IMR-90 (cell line): ENCODE data around the gene DLL1.

ENCODE experiments used
- BHLHE40 ChIP-seq: fragments of 150-350 bp; IDR thresholded peaks from 2 replicates; pipeline ENCODE4 v1.6.1; 2016; ENCODE audit warnings: mild to moderate bottlenecking, low read depth, low read length
- CHD1 ChIP-seq: IDR thresholded peaks from 2 replicates; pipeline ENCODE4 v1.6.1; 2012; ENCODE audit warnings: low read depth, low read length, improper control_type of control experiment
- MAFK ChIP-seq: IDR thresholded peaks from 2 replicates; pipeline ENCODE4 v1.6.1; 2012; ENCODE audit warnings: low read depth, low read length, improper control_type of control experiment
- MAZ ChIP-seq: IDR thresholded peaks from 2 replicates; pipeline ENCODE4 v1.6.1; 2012; ENCODE audit warnings: low read depth, mild to moderate bottlenecking, low read length, improper control_type of control experiment, moderate library complexity, borderline replicate concordance
- POLR2A ChIP-seq: IDR thresholded peaks from 2 replicates; pipeline ENCODE4 v1.6.1; 2012; ENCODE audit warnings: mild to moderate bottlenecking, low read depth, low read length
- RFX5 ChIP-seq: IDR thresholded peaks from 2 replicates; pipeline ENCODE4 v1.8.0; 2012; ENCODE audit warnings: low read depth, mild to moderate bottlenecking, low read length, moderate library complexity
- SMC3 ChIP-seq: fragments of 150-350 bp; IDR thresholded peaks from 2 replicates; pipeline ENCODE4 v1.6.1; 2016; ENCODE audit warnings: low read depth, mild to moderate bottlenecking, antibody characterized with exemption, low read length, moderate library complexity
- TF ChIP-seq, protein P1 (sequence below): fragments of 150-350 bp; IDR thresholded peaks from 2 replicates; pipeline ENCODE4 v1.6.1; 2016; ENCODE audit warnings: low read depth, mild to moderate bottlenecking, low read length, moderate library complexity, borderline replicate concordance
- TF ChIP-seq, protein P2 (sequence below): conservative IDR thresholded peaks from 2 replicates; pipeline ENCODE4 v1.5.1; 2012; ENCODE audit warnings: mild to moderate bottlenecking, low read depth, low read length, improper control_type of control experiment
- TF ChIP-seq, protein P3 (sequence below): fragments of 150-350 bp; IDR thresholded peaks from 2 replicates; pipeline ENCODE4 v1.6.1; 2017; ENCODE audit warnings: mild to moderate bottlenecking, antibody characterized with exemption, low read length, low read depth

DNA sequence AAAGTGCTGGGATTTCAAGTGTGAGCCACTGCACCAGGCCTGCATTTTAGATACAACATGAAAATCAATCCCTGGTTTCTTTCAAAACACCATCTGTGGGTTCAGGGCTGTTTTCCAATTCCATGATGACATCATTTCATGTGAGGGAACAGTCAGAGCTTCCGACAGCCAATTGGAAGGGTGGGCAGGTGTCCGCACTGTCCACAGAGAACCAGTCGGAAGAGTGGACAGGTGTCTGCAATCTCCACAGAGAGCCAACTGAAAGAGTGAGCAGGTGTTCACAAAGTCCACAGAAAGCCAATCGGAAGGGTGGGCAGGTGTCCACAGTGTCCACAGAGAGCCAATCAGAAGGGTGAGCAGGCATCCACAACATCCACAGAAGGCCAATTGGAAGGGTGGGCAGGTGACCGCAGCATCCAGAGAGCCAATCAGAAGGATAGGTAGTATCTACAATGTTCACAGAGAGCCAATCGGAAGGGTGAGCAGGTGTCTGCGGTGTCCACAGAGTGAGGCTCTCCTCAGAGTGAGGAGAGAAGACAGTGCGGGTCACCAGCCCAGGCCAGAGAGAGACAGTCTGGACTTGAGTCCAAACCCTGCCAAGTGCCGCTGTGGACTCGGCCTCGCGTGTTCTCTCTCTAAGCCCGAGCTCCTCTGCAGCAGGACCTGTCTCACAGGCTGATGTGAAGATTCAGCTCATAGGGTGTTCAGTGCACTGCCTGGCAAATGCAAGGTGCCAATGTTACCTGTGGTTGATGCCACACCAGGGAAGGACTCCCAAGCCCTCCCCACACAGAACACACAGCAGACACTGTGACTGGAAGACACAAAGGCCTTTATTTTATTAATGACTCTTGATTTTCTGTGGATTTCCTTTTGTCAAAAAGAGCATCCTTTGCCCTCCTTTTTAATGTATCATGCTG, 57.3 kb downstream of the DLL1 start:
- TF ChIP-seq CHD1 (no peak), POLR2A (no peak), MAFK (no peak), MAZ (no peak), RFX5 (no peak), SMC3 (no peak), BHLHE40 (no peak)
- TF ChIP-seq, protein P1, sequence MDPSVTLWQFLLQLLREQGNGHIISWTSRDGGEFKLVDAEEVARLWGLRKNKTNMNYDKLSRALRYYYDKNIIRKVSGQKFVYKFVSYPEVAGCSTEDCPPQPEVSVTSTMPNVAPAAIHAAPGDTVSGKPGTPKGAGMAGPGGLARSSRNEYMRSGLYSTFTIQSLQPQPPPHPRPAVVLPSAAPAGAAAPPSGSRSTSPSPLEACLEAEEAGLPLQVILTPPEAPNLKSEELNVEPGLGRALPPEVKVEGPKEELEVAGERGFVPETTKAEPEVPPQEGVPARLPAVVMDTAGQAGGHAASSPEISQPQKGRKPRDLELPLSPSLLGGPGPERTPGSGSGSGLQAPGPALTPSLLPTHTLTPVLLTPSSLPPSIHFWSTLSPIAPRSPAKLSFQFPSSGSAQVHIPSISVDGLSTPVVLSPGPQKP: no peak
- TF ChIP-seq, protein P2, sequence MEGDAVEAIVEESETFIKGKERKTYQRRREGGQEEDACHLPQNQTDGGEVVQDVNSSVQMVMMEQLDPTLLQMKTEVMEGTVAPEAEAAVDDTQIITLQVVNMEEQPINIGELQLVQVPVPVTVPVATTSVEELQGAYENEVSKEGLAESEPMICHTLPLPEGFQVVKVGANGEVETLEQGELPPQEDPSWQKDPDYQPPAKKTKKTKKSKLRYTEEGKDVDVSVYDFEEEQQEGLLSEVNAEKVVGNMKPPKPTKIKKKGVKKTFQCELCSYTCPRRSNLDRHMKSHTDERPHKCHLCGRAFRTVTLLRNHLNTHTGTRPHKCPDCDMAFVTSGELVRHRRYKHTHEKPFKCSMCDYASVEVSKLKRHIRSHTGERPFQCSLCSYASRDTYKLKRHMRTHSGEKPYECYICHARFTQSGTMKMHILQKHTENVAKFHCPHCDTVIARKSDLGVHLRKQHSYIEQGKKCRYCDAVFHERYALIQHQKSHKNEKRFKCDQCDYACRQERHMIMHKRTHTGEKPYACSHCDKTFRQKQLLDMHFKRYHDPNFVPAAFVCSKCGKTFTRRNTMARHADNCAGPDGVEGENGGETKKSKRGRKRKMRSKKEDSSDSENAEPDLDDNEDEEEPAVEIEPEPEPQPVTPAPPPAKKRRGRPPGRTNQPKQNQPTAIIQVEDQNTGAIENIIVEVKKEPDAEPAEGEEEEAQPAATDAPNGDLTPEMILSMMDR: no peak
- TF ChIP-seq, protein P3, sequence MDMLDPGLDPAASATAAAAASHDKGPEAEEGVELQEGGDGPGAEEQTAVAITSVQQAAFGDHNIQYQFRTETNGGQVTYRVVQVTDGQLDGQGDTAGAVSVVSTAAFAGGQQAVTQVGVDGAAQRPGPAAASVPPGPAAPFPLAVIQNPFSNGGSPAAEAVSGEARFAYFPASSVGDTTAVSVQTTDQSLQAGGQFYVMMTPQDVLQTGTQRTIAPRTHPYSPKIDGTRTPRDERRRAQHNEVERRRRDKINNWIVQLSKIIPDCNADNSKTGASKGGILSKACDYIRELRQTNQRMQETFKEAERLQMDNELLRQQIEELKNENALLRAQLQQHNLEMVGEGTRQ: no peak
